GM10248 (cell line): ENCODE results near the gene ITGAE.

Experiments used
- CTCF ChIA-PET: fragments of 300-600 bp; sonication (Branson Sonifier 250); formaldehyde crosslinking; extraction: SDS; loops from one replicate; lab custom pipeline; 2021; ENCODE audit warnings: antibody characterized with exemption; lab: Yijun Ruan, JAX
- POLR2A ChIA-PET: fragments of 350-650 bp; sonication (Branson Sonifier 250); formaldehyde crosslinking; extraction: SDS; loops from one replicate; lab custom pipeline; 2020; ENCODE audit warnings: antibody characterized with exemption; lab: Yijun Ruan, JAX
- DNase-seq: peaks from one replicate; pipeline ENCODE4 v3.0.0; 2012; ENCODE audit errors: extremely low spot score
- CTCF ChIP-seq: IDR thresholded peaks from 2 replicates; pipeline ENCODE4 v1.5.1; 2012; ENCODE audit warnings: mild to moderate bottlenecking, low read depth; ENCODE audit errors: extremely low read depth, missing control alignments, control extremely low read depth

The ITGAE gene

GRCh38 chr17:3828852-3829232, 27.9 kb upstream of the ITGAE start:
- ChIA-PET POLR2A (no interaction called here), CTCF (interaction anchor here (1.0 to 6.7 kb wide), 10 partner anchors 10 to 146 kb away, joined by 3 to 217 read pairs (median 20); partner anchors contain the start of gene NCBP3)
- no peak for DNase-seq
- TF ChIP-seq CTCF = no peak

GRCh38 chr17:3828151-3828851, 27.3 kb upstream of the ITGAE start:
- CTCF ChIA-PET = interaction anchor here (0.7 to 6.7 kb wide), 19 partner anchors 11 to 165 kb away, joined by 3 to 217 read pairs (median 5); partner anchors contain the start of genes ITGAE and NCBP3
- DNase-seq = no peak
- no peak for TF ChIP-seq CTCF
- POLR2A ChIA-PET = no interaction called here

GRCh38 chr17:3827124-3827773, 26.3 kb upstream of the ITGAE start:
- peak; percentile 68 for TF ChIP-seq CTCF
- POLR2A ChIA-PET = no interaction called here
- CTCF ChIA-PET = interaction anchor here (0.7 to 6.7 kb wide), 34 partner anchors 10 to 164 kb away, joined by 3 to 217 read pairs (median 5); partner anchors contain the start of genes HASPIN, ITGAE and NCBP3
- peak; percentile 65 for DNase-seq

GRCh38 chr17:3826191-3826590, 25.2 kb upstream of the ITGAE start:
- CTCF ChIA-PET = interaction anchor here (0.7 to 6.7 kb wide), 16 partner anchors 9 to 144 kb away, joined by 3 to 217 read pairs (median 6); partner anchors contain the start of genes HASPIN, ITGAE and NCBP3
- POLR2A ChIA-PET = no interaction called here
- no peak for DNase-seq
- no peak for TF ChIP-seq CTCF

- TF ChIP-seq CTCF = no peak
- ChIA-PET CTCF (interaction anchor here (0.9 kb wide), 1 partner anchor 23 kb away, joined by 4 read pairs; no protein-coding TSS in a partner anchor), POLR2A (no interaction called here)
Measured at GRCh38 chr17:3821101-3821500, 20.1 kb upstream of the ITGAE start.

GRCh38 chr17:3818786-3819185, 17.8 kb upstream of the ITGAE start:
- no peak for DNase-seq
- TF ChIP-seq CTCF = no peak
- ChIA-PET POLR2A (no interaction called here), CTCF (interaction anchor here (2.4 to 2.5 kb wide), 2 partner anchors 9 to 13 kb away, joined by 14 to 23 read pairs; no protein-coding TSS in a partner anchor)

More at GRCh38 chr17:3821101-3821500, 20.1 kb upstream of the ITGAE start:
- DNase-seq = no peak
